Activated naive CD8-positive, alpha-beta T cell treated with anti-CD3 and anti-CD28 coated beads for 36 hours (primary cell): ENCODE data around the gene CCL8. TPM values are rescaled to one million over a fixed set of nuclear protein-coding genes. Genes with fewer than 3 reads are reported as not detected.

Experiments used
- DNase-seq: peaks from one replicate; pipeline ENCODE4 v3.0.0; 2021
- H3K27ac Mint-ChIP-seq: one replicate; pipeline ENCODE4 v1.8.0; 2022; ENCODE audit warnings: mild to moderate bottlenecking, moderate library complexity, mixed read lengths
- H3K27me3 Mint-ChIP-seq: one replicate; pipeline ENCODE4 v1.8.0; 2022; ENCODE audit warnings: mild to moderate bottlenecking, mixed read lengths
- H3K36me3 Mint-ChIP-seq: one replicate; pipeline ENCODE4 v1.8.0; 2021; ENCODE audit warnings: mild to moderate bottlenecking, mixed read lengths
- H3K4me1 Mint-ChIP-seq: one replicate; pipeline ENCODE4 v1.8.0; 2021; ENCODE audit warnings: mixed read lengths
- H3K4me3 Mint-ChIP-seq: one replicate; pipeline ENCODE4 v1.8.0; 2022; ENCODE audit warnings: mild to moderate bottlenecking, moderate library complexity, mixed read lengths
- H3K9me3 Mint-ChIP-seq: one replicate; pipeline ENCODE4 v1.8.0; 2022; ENCODE audit warnings: mixed read lengths
- total RNA-seq, 2 experiments: library from RNA; stranded (reverse); gene quantifications; one replicate each; pipeline ENCODE4 v1.2.3, GENCODE V29; 2021

The CCL8 gene
- not detected for total RNA-seq

GRCh38 chr17:34319039-34319483, at the start of gene CCL8:
CCL8 (plus strand) TSS chr17:34319435; CDS start chr17:34319502, 67 bp downstream.
- Mint-ChIP-seq H3K4me1 (no peaks in the 10 kb centered on the region), H3K9me3 (peaks cover under 1% of the 10 kb centered on the region), H3K27ac (no peak within 1 kb of the TSS), H3K27me3 (peaks cover 9% of the 10 kb centered on the region), H3K36me3 (no peaks in the 10 kb centered on the region), H3K4me3 (no peak within 1 kb of the TSS)
- no peak for DNase-seq

- H3K36me3 Mint-ChIP-seq: no peaks in the 10 kb centered on the region
- peaks cover 44% of the 10 kb centered on the region for H3K27me3 Mint-ChIP-seq
- no peak within 1 kb of the TSS for H3K27ac Mint-ChIP-seq
- no peak for DNase-seq
- H3K4me1 Mint-ChIP-seq: no peaks in the 10 kb centered on the region
- no peak within 1 kb of the TSS for H3K4me3 Mint-ChIP-seq
- H3K9me3 Mint-ChIP-seq: no peaks in the 10 kb centered on the region
Measured at GRCh38 chr17:34269969-34270368, 49.3 kb upstream of the CCL8 start, which contains the start of gene CCL7. CCL7 (plus strand) TSS chr17:34270221; CDS start chr17:34270291, 70 bp downstream.

GRCh38 chr17:34275881-34276280, 43.4 kb upstream of the CCL8 start:
- no peaks in the 10 kb centered on the region for H3K9me3 Mint-ChIP-seq
- H3K27ac Mint-ChIP-seq: no peak overlapping the region
- DNase-seq: no peak
- H3K27me3 Mint-ChIP-seq: peaks cover 60% of the 10 kb centered on the region
- no peaks in the 10 kb centered on the region for H3K4me1 Mint-ChIP-seq
- H3K4me3 Mint-ChIP-seq: no peak overlapping the region
- H3K36me3 Mint-ChIP-seq: no peaks in the 10 kb centered on the region

- peaks cover 61% of the 10 kb centered on the region for H3K27me3 Mint-ChIP-seq
- DNase-seq: no peak
- H3K4me3 Mint-ChIP-seq: no peak overlapping the region
- no peaks in the 10 kb centered on the region for H3K4me1 Mint-ChIP-seq
- H3K36me3 Mint-ChIP-seq: no peaks in the 10 kb centered on the region
- H3K9me3 Mint-ChIP-seq: no peaks in the 10 kb centered on the region
- H3K27ac Mint-ChIP-seq: no peak overlapping the region
Measured at GRCh38 chr17:34276826-34277225, 42.4 kb upstream of the CCL8 start.

- Mint-ChIP-seq H3K27me3 (peaks cover 35% of the 10 kb centered on the region), H3K9me3 (no peaks in the 10 kb centered on the region), H3K4me1 (no peaks in the 10 kb centered on the region), H3K27ac (no peak overlapping the region), H3K4me3 (no peak overlapping the region), H3K36me3 (no peaks in the 10 kb centered on the region)
- DNase-seq: no peak
Measured at GRCh38 chr17:34283571-34283970, 35.7 kb upstream of the CCL8 start.

GRCh38 chr17:34285286-34285792, 33.9 kb upstream of the CCL8 start, which contains the start of gene CCL11:
CCL11 (plus strand) TSS chr17:34285742; CDS start chr17:34285809, 67 bp downstream.
- Mint-ChIP-seq H3K9me3 (no peaks in the 10 kb centered on the region), H3K4me3 (no peak within 1 kb of the TSS), H3K36me3 (no peaks in the 10 kb centered on the region), H3K4me1 (no peaks in the 10 kb centered on the region), H3K27ac (no peak within 1 kb of the TSS), H3K27me3 (peaks cover 23% of the 10 kb centered on the region)
- DNase-seq: no peak

- no peaks in the 10 kb centered on the region for H3K9me3 Mint-ChIP-seq
- H3K4me1 Mint-ChIP-seq: no peaks in the 10 kb centered on the region
- H3K36me3 Mint-ChIP-seq: no peaks in the 10 kb centered on the region
- DNase-seq: no peak
- H3K27me3 Mint-ChIP-seq: peaks cover 8% of the 10 kb centered on the region
- no peak overlapping the region for H3K4me3 Mint-ChIP-seq
- H3K27ac Mint-ChIP-seq: no peak overlapping the region
Measured at GRCh38 chr17:34287875-34288274, 31.4 kb upstream of the CCL8 start.

- peaks cover 5% of the 10 kb centered on the region for H3K27me3 Mint-ChIP-seq
- no peak overlapping the region for H3K27ac Mint-ChIP-seq
- H3K4me1 Mint-ChIP-seq: no peaks in the 10 kb centered on the region
- no peak overlapping the region for H3K4me3 Mint-ChIP-seq
- no peak for DNase-seq
- no peaks in the 10 kb centered on the region for H3K9me3 Mint-ChIP-seq
- H3K36me3 Mint-ChIP-seq: no peaks in the 10 kb centered on the region
Measured at GRCh38 chr17:34290586-34290985, 28.6 kb upstream of the CCL8 start.

GRCh38 chr17:34291721-34292348, 27.4 kb upstream of the CCL8 start:
- no peaks in the 10 kb centered on the region for H3K27me3 Mint-ChIP-seq
- H3K4me3 Mint-ChIP-seq: no peak overlapping the region
- H3K4me1 Mint-ChIP-seq: no peaks in the 10 kb centered on the region
- H3K9me3 Mint-ChIP-seq: no peaks in the 10 kb centered on the region
- H3K27ac Mint-ChIP-seq: no peak overlapping the region
- H3K36me3 Mint-ChIP-seq: no peaks in the 10 kb centered on the region
- no peak for DNase-seq

- H3K27ac Mint-ChIP-seq: no peak overlapping the region
- H3K4me3 Mint-ChIP-seq: no peak overlapping the region
- peaks cover 2% of the 10 kb centered on the region for H3K4me1 Mint-ChIP-seq
- H3K9me3 Mint-ChIP-seq: no peaks in the 10 kb centered on the region
- peaks cover 25% of the 10 kb centered on the region for H3K27me3 Mint-ChIP-seq
- no peak for DNase-seq
- H3K36me3 Mint-ChIP-seq: no peaks in the 10 kb centered on the region
Measured at GRCh38 chr17:34299027-34299426, 20.2 kb upstream of the CCL8 start.

GRCh38 chr17:34299956-34300577, 19.2 kb upstream of the CCL8 start:
- DNase-seq: no peak

GRCh38 chr17:34300652-34301370, 18.4 kb upstream of the CCL8 start:
- DNase-seq: no peak
- Mint-ChIP-seq H3K36me3 (no peaks in the 10 kb centered on the region), H3K4me3 (no peak overlapping the region), H3K9me3 (no peaks in the 10 kb centered on the region), H3K27me3 (peaks cover 25% of the 10 kb centered on the region), H3K27ac (no peak overlapping the region), H3K4me1 (peaks cover 2% of the 10 kb centered on the region)

More at GRCh38 chr17:34299956-34300577, 19.2 kb upstream of the CCL8 start:
- Mint-ChIP-seq H3K36me3 (no peaks in the 10 kb centered on the region), H3K4me1 (peaks cover 2% of the 10 kb centered on the region), H3K9me3 (no peaks in the 10 kb centered on the region), H3K27ac (no peak overlapping the region), H3K27me3 (peaks cover 25% of the 10 kb centered on the region), H3K4me3 (no peak overlapping the region)

GRCh38 chr17:34301986-34302385, 17.2 kb upstream of the CCL8 start:
- Mint-ChIP-seq H3K4me1 (peaks cover 4% of the 10 kb centered on the region), H3K27me3 (peaks cover 25% of the 10 kb centered on the region), H3K4me3 (no peak overlapping the region), H3K27ac (no peak overlapping the region), H3K9me3 (no peaks in the 10 kb centered on the region), H3K36me3 (no peaks in the 10 kb centered on the region)
- no peak for DNase-seq

- Mint-ChIP-seq H3K27me3 (peaks cover 25% of the 10 kb centered on the region), H3K4me3 (no peak overlapping the region), H3K36me3 (no peaks in the 10 kb centered on the region), H3K27ac (no peak overlapping the region), H3K9me3 (no peaks in the 10 kb centered on the region), H3K4me1 (peaks cover 10% of the 10 kb centered on the region)
- no peak for DNase-seq
Measured at GRCh38 chr17:34302636-34303035, 16.6 kb upstream of the CCL8 start.

GRCh38 chr17:34303606-34304005, 15.6 kb upstream of the CCL8 start:
- Mint-ChIP-seq H3K9me3 (no peaks in the 10 kb centered on the region), H3K4me1 (peaks cover 10% of the 10 kb centered on the region), H3K36me3 (no peaks in the 10 kb centered on the region), H3K27me3 (peaks cover 20% of the 10 kb centered on the region), H3K27ac (no peak overlapping the region), H3K4me3 (no peak overlapping the region)
- no peak for DNase-seq
